Measurements from ENCODE around the gene PROKR1.

DNA sequence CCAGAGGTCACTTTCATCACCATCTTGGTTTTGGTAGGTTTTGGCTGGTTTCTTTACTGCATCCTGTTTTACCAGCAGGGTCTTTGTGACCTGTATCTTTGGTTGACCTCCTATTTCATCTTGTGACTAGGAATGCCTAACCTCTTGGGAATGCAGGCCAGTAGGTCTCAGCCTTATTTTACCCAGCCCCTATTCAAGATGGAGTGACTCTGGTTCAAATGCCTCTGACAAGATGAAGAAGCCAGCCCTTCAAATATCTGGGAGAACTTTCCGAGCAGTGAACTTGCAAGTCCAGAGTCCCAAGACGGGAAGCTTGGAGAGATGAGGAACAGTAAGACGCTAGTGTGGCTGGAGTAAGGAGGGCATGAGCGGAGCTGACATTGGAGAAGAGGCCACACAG lies 28.6 kb downstream of the PROKR1 start:
- TF ChIP-seq CTCF (IDR thresholded peaks at IDR 0.05), result no peak
- no peak for TF ChIP-seq POLR2A (IDR thresholded peaks at IDR 0.05)
